ENCODE results near the gene KCNE5. TPM values are rescaled to one million over a fixed set of nuclear protein-coding genes. Genes with fewer than 3 reads are reported as not detected.

Gene KCNE5
- polyA plus RNA-seq, 2 donors: 0.06 to 0.07 TPM

GRCh38 chrX:109622270-109622669, 2.7 kb downstream of the KCNE5 start:
- H3K36me3 ChIP-seq (ENCODE audit: control insufficient read depth in 2 of 2, insufficient read depth in 2 of 2, low read length in 1 of 2): no peaks in the 10 kb centered on the region
- no peaks in the 10 kb centered on the region for H3K4me1 ChIP-seq (ENCODE audit: control insufficient read depth in 2 of 2, insufficient read depth in 2 of 2, low read length in 1 of 2)
- peaks cover 0 to 7% of the 10 kb centered on the region in 2 donors for H3K27me3 ChIP-seq (ENCODE audit: control insufficient read depth in 1 of 2, insufficient read depth in 2 of 2, low read length in 2 of 2)
- no peaks in the 10 kb centered on the region for H3K9me3 ChIP-seq (ENCODE audit: control insufficient read depth in 2 of 2, insufficient read depth in 1 of 2, low read depth in 1 of 2, low read length in 1 of 2)
- no peak overlapping the region for H3K4me3 ChIP-seq (ENCODE audit: low read depth in 1 of 2, low read length in 2 of 2)
- 67 to 81% methylated on average over 4 of the region's 4 CpGs for WGBS, 2 donors
- H3K27ac ChIP-seq (ENCODE audit: low read depth in 2 of 2, low read length in 1 of 2): no peak overlapping the region

- Histone ChIP-seq H3K4me3 (ENCODE audit: low read depth in 1 of 2, low read length in 2 of 2) (no peak overlapping the region), H3K27me3 (ENCODE audit: control insufficient read depth in 1 of 2, insufficient read depth in 2 of 2, low read length in 2 of 2) (peaks cover 0 to 4% of the 10 kb centered on the region in 2 donors)
- 63 to 79% methylated on average over 3 of the region's 3 CpGs for WGBS, 2 donors
These were observed 5.2 kb downstream of the KCNE5 start for GRCh38 chrX:109619771-109620170.

GRCh38 chrX:109614951-109615350, 10.0 kb downstream of the KCNE5 start:
- WGBS, 2 donors: 64 to 75% methylated on average over 6 of the region's 6 CpGs
- H3K9me3 ChIP-seq (ENCODE audit: control insufficient read depth in 2 of 2, insufficient read depth in 1 of 2, low read depth in 1 of 2, low read length in 1 of 2): no peaks in the 10 kb centered on the region
- no peak overlapping the region for H3K27ac ChIP-seq (ENCODE audit: low read depth in 2 of 2, low read length in 1 of 2)

More at GRCh38 chrX:109619771-109620170, 5.2 kb downstream of the KCNE5 start:
- no peak overlapping the region for H3K27ac ChIP-seq (ENCODE audit: low read depth in 2 of 2, low read length in 1 of 2)
- no peaks in the 10 kb centered on the region for H3K9me3 ChIP-seq (ENCODE audit: control insufficient read depth in 2 of 2, insufficient read depth in 1 of 2, low read depth in 1 of 2, low read length in 1 of 2)
- no peaks in the 10 kb centered on the region for H3K36me3 ChIP-seq (ENCODE audit: control insufficient read depth in 2 of 2, insufficient read depth in 2 of 2, low read length in 1 of 2)
- no peaks in the 10 kb centered on the region for H3K4me1 ChIP-seq (ENCODE audit: control insufficient read depth in 2 of 2, insufficient read depth in 2 of 2, low read length in 1 of 2)

GRCh38 chrX:109601486-109601885, 23.5 kb downstream of the KCNE5 start:
- WGBS, 2 donors: 64 to 69% methylated on average over 5 of the region's 5 CpGs
- no peak overlapping the region for H3K4me3 ChIP-seq (ENCODE audit: low read depth in 1 of 2, low read length in 2 of 2)
- no peak overlapping the region for H3K27ac ChIP-seq (ENCODE audit: low read depth in 2 of 2, low read length in 1 of 2)
- no peaks in the 10 kb centered on the region for H3K4me1 ChIP-seq (ENCODE audit: control insufficient read depth in 2 of 2, insufficient read depth in 2 of 2, low read length in 1 of 2)
- no peaks in the 10 kb centered on the region for H3K9me3 ChIP-seq (ENCODE audit: control insufficient read depth in 2 of 2, insufficient read depth in 1 of 2, low read depth in 1 of 2, low read length in 1 of 2)
- no peaks in the 10 kb centered on the region for H3K36me3 ChIP-seq (ENCODE audit: control insufficient read depth in 2 of 2, insufficient read depth in 2 of 2, low read length in 1 of 2)
- no peaks in the 10 kb centered on the region for H3K27me3 ChIP-seq (ENCODE audit: control insufficient read depth in 1 of 2, insufficient read depth in 2 of 2, low read length in 2 of 2)

More at GRCh38 chrX:109614951-109615350, 10.0 kb downstream of the KCNE5 start:
- Histone ChIP-seq H3K36me3 (ENCODE audit: control insufficient read depth in 2 of 2, insufficient read depth in 2 of 2, low read length in 1 of 2) (no peaks in the 10 kb centered on the region), H3K4me3 (ENCODE audit: low read depth in 1 of 2, low read length in 2 of 2) (no peak overlapping the region), H3K27me3 (ENCODE audit: control insufficient read depth in 1 of 2, insufficient read depth in 2 of 2, low read length in 2 of 2) (peaks cover 0 to 4% of the 10 kb centered on the region in 2 donors), H3K4me1 (ENCODE audit: control insufficient read depth in 2 of 2, insufficient read depth in 2 of 2, low read length in 1 of 2) (no peaks in the 10 kb centered on the region)

DNA sequence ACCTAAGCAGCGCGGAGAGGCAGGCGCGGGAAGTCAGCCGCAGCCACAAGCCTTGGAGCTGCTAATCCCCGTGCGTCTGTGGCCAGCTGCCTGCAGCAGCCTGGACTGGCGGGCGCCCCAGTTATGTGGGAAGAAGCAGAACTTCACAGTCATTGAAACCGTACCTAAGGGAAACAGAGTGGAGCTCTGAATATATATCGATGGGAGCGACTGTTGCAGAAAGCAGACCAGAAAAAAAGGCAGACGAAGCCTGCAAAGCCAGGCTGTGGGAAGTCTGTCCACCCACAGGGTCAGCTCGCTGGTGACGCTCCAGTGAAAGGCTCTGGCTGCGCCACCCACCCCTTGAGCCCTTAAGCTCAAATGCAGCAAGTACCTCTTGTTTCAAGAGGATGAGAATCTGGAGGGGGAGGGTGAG, 24.7 kb downstream of the KCNE5 start:
- H3K9me3 ChIP-seq (ENCODE audit: control insufficient read depth in 2 of 2, insufficient read depth in 1 of 2, low read depth in 1 of 2, low read length in 1 of 2): no peaks in the 10 kb centered on the region
- H3K27ac ChIP-seq (ENCODE audit: low read depth in 2 of 2, low read length in 1 of 2): no peak overlapping the region
- no peaks in the 10 kb centered on the region for H3K36me3 ChIP-seq (ENCODE audit: control insufficient read depth in 2 of 2, insufficient read depth in 2 of 2, low read length in 1 of 2)
- no peaks in the 10 kb centered on the region for H3K27me3 ChIP-seq (ENCODE audit: control insufficient read depth in 1 of 2, insufficient read depth in 2 of 2, low read length in 2 of 2)
- WGBS, 2 donors: 8 to 32% methylated on average over 16 of the region's 16 CpGs
- H3K4me3 ChIP-seq (ENCODE audit: low read depth in 1 of 2, low read length in 2 of 2): no peak overlapping the region
- H3K4me1 ChIP-seq (ENCODE audit: control insufficient read depth in 2 of 2, insufficient read depth in 2 of 2, low read length in 1 of 2): no peaks in the 10 kb centered on the region

GRCh38 chrX:109596015-109596414, 29.0 kb downstream of the KCNE5 start:
- no peaks in the 10 kb centered on the region for H3K27me3 ChIP-seq (ENCODE audit: control insufficient read depth in 1 of 2, insufficient read depth in 2 of 2, low read length in 2 of 2)
- no peaks in the 10 kb centered on the region for H3K9me3 ChIP-seq (ENCODE audit: control insufficient read depth in 2 of 2, insufficient read depth in 1 of 2, low read depth in 1 of 2, low read length in 1 of 2)
- no peaks in the 10 kb centered on the region for H3K4me1 ChIP-seq (ENCODE audit: control insufficient read depth in 2 of 2, insufficient read depth in 2 of 2, low read length in 1 of 2)
- WGBS, 2 donors: 70 to 84% methylated on average over 3 of the region's 3 CpGs
- no peak overlapping the region for H3K4me3 ChIP-seq (ENCODE audit: low read depth in 1 of 2, low read length in 2 of 2)
- no peaks in the 10 kb centered on the region for H3K36me3 ChIP-seq (ENCODE audit: control insufficient read depth in 2 of 2, insufficient read depth in 2 of 2, low read length in 1 of 2)
- H3K27ac ChIP-seq (ENCODE audit: low read depth in 2 of 2, low read length in 1 of 2): no peak overlapping the region

DNA sequence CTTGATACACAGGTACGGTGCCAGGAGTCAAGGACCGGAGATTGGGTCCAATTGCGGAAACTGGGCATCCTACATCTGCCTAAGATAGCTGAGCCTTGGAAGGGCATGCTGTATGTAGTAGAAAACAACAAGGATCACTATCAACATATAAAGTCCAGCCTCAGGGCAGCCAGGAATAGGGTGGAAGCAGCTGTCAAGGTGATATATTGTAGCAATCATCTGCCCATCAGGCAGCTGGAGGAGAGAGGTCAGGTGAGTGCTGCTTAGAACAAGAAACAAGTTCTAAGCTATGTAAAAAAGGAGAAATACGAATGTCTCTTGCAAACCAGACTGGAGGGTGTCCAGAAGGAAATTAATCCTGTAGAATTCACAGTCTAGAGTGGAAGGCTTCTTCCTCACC, 34.8 kb downstream of the KCNE5 start:
- Histone ChIP-seq H3K9me3 (ENCODE audit: control insufficient read depth in 2 of 2, insufficient read depth in 1 of 2, low read depth in 1 of 2, low read length in 1 of 2) (no peaks in the 10 kb centered on the region), H3K27me3 (ENCODE audit: control insufficient read depth in 1 of 2, insufficient read depth in 2 of 2, low read length in 2 of 2) (no peaks in the 10 kb centered on the region), H3K4me1 (ENCODE audit: control insufficient read depth in 2 of 2, insufficient read depth in 2 of 2, low read length in 1 of 2) (no peaks in the 10 kb centered on the region), H3K27ac (ENCODE audit: low read depth in 2 of 2, low read length in 1 of 2) (no peak overlapping the region), H3K36me3 (ENCODE audit: control insufficient read depth in 2 of 2, insufficient read depth in 2 of 2, low read length in 1 of 2) (no peaks in the 10 kb centered on the region), H3K4me3 (ENCODE audit: low read depth in 1 of 2, low read length in 2 of 2) (no peak overlapping the region)
- WGBS, 2 donors: 59 to 68% methylated on average over 4 of the region's 4 CpGs

DNA sequence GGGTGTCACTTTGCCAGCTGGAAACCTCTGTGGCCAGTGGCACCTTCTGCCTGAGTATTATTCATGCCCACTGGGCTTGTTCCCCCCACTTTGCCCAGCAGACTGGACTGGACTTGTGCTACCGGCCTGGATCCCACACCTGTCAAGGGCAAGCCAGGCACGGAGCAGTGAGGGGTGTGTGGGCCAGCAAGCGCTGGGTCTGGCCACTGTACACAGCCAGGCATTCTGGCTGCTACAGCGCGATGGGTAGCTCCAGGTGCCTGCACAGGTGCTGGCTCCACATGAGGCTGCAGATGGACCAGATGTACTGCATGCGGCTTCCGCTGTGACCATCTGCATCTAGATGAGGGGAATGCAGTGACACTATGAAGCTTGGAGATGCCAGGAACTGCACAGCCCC, 39.5 kb downstream of the KCNE5 start:
- Histone ChIP-seq H3K4me1 (ENCODE audit: control insufficient read depth in 2 of 2, insufficient read depth in 2 of 2, low read length in 1 of 2) (no peaks in the 10 kb centered on the region), H3K4me3 (ENCODE audit: low read depth in 1 of 2, low read length in 2 of 2) (no peak overlapping the region), H3K27ac (ENCODE audit: low read depth in 2 of 2, low read length in 1 of 2) (no peak overlapping the region), H3K9me3 (ENCODE audit: control insufficient read depth in 2 of 2, insufficient read depth in 1 of 2, low read depth in 1 of 2, low read length in 1 of 2) (no peaks in the 10 kb centered on the region), H3K27me3 (ENCODE audit: control insufficient read depth in 1 of 2, insufficient read depth in 2 of 2, low read length in 2 of 2) (no peaks in the 10 kb centered on the region), H3K36me3 (ENCODE audit: control insufficient read depth in 2 of 2, insufficient read depth in 2 of 2, low read length in 1 of 2) (no peaks in the 10 kb centered on the region)
- WGBS, 2 donors: 88 to 91% methylated on average over 7 of the region's 7 CpGs

- Histone ChIP-seq H3K27me3 (ENCODE audit: control insufficient read depth in 1 of 2, insufficient read depth in 2 of 2, low read length in 2 of 2) (peaks cover 0 to 12% of the 10 kb centered on the region in 2 donors), H3K4me3 (ENCODE audit: low read depth in 1 of 2, low read length in 2 of 2) (no peak overlapping the region), H3K27ac (ENCODE audit: low read depth in 2 of 2, low read length in 1 of 2) (no peak overlapping the region), H3K36me3 (ENCODE audit: control insufficient read depth in 2 of 2, insufficient read depth in 2 of 2, low read length in 1 of 2) (no peaks in the 10 kb centered on the region), H3K4me1 (ENCODE audit: control insufficient read depth in 2 of 2, insufficient read depth in 2 of 2, low read length in 1 of 2) (no peaks in the 10 kb centered on the region), H3K9me3 (ENCODE audit: control insufficient read depth in 2 of 2, insufficient read depth in 1 of 2, low read depth in 1 of 2, low read length in 1 of 2) (no peaks in the 10 kb centered on the region)
- 52 to 67% methylated on average over 1 of the region's 1 CpG for WGBS, 2 donors
These were observed 46.1 kb downstream of the KCNE5 start for GRCh38 chrX:109578916-109579315.

- H3K27me3 ChIP-seq (ENCODE audit: control insufficient read depth in 1 of 2, insufficient read depth in 2 of 2, low read length in 2 of 2): peaks cover 0 to 12% of the 10 kb centered on the region in 2 donors
- no peaks in the 10 kb centered on the region for H3K36me3 ChIP-seq (ENCODE audit: control insufficient read depth in 2 of 2, insufficient read depth in 2 of 2, low read length in 1 of 2)
- WGBS, 2 donors: 64 to 87% methylated on average over 2 of the region's 2 CpGs
These were observed 47.9 kb downstream of the KCNE5 start for GRCh38 chrX:109577055-109577454.

More at GRCh38 chrX:109577055-109577454, 47.9 kb downstream of the KCNE5 start:
- H3K4me3 ChIP-seq (ENCODE audit: low read depth in 1 of 2, low read length in 2 of 2): no peak overlapping the region
- no peaks in the 10 kb centered on the region for H3K9me3 ChIP-seq (ENCODE audit: control insufficient read depth in 2 of 2, insufficient read depth in 1 of 2, low read depth in 1 of 2, low read length in 1 of 2)
- H3K4me1 ChIP-seq (ENCODE audit: control insufficient read depth in 2 of 2, insufficient read depth in 2 of 2, low read length in 1 of 2): no peaks in the 10 kb centered on the region
- no peak overlapping the region for H3K27ac ChIP-seq (ENCODE audit: low read depth in 2 of 2, low read length in 1 of 2)
